H9 (cell line): ENCODE measurements around the gene ALLC. TPM values are rescaled to one million over a fixed set of nuclear protein-coding genes. Genes with fewer than 3 reads are reported as not detected.

Experiments
- DNase-seq: peaks from one replicate; pipeline ENCODE4 v3.0.0-alpha.2; 2017
- H2AFZ ChIP-seq: one replicate; pipeline ENCODE4 v1.6.1; 2013; ENCODE audit warnings: mild to moderate bottlenecking, low read length, control low read depth, moderate library complexity
- H2AK5ac ChIP-seq: 2 replicates; pipeline ENCODE4 v1.6.1; 2013; ENCODE audit warnings: low read length, control low read depth, mixed read lengths; ENCODE audit not compliant: insufficient read length
- H2BK120ac ChIP-seq: one replicate; pipeline ENCODE4 v1.6.1; 2013; ENCODE audit warnings: low read depth, mild to moderate bottlenecking, low read length, control low read depth, inconsistent platforms; ENCODE audit not compliant: poor library complexity, severe bottlenecking
- H2BK12ac ChIP-seq: 2 replicates; pipeline ENCODE4 v1.6.1; 2013; ENCODE audit warnings: low read length, control low read depth, mixed read lengths, low read depth; ENCODE audit not compliant: insufficient read length
- H2BK15ac ChIP-seq: 2 replicates; pipeline ENCODE4 v1.6.1; 2013; ENCODE audit warnings: low read depth, low read length, control low read depth
- H2BK20ac ChIP-seq: one replicate; pipeline ENCODE4 v1.6.1; 2013; ENCODE audit warnings: low read depth, mild to moderate bottlenecking, low read length, control low read depth, inconsistent platforms; ENCODE audit not compliant: poor library complexity, severe bottlenecking
- H2BK5ac ChIP-seq: 2 replicates; pipeline ENCODE4 v1.6.1; 2013; ENCODE audit warnings: low read length, control low read depth, mixed read lengths; ENCODE audit not compliant: insufficient read length
- H3K14ac ChIP-seq: 2 replicates; pipeline ENCODE4 v1.6.1; 2013; ENCODE audit warnings: low read length, control low read depth; ENCODE audit not compliant: insufficient read depth
- H3K18ac ChIP-seq: 2 replicates; pipeline ENCODE4 v1.6.1; 2013; ENCODE audit warnings: low read depth, mild to moderate bottlenecking, mixed read lengths, low read length, control low read depth; ENCODE audit not compliant: insufficient read length
- H3K23ac ChIP-seq: 2 replicates; pipeline ENCODE4 v1.6.1; 2013; ENCODE audit warnings: low read length, control low read depth, mixed read lengths, low read depth; ENCODE audit not compliant: insufficient read length
- H3K23me2 ChIP-seq: 2 replicates; pipeline ENCODE4 v1.6.1; 2013; ENCODE audit warnings: low read depth, mild to moderate bottlenecking, mixed read lengths, low read length, control low read depth; ENCODE audit not compliant: insufficient read length, poor library complexity, severe bottlenecking
- H3K27ac ChIP-seq: 2 replicates; pipeline ENCODE4 v1.5.1; 2013; ENCODE audit warnings: low read length, control low read depth, mixed read lengths, low read depth; ENCODE audit not compliant: insufficient read length
- H3K27me3 ChIP-seq: 2 replicates; pipeline ENCODE4 v1.6.1; 2013; ENCODE audit warnings: low read length, control low read depth, inconsistent platforms; ENCODE audit not compliant: insufficient read depth
- H3K4ac ChIP-seq: 2 replicates; pipeline ENCODE4 v1.6.1; 2013; ENCODE audit warnings: low read depth, mild to moderate bottlenecking, control low read depth, inconsistent platforms, low read length, moderate library complexity
- H3K4me1 ChIP-seq: 2 replicates; pipeline ENCODE4 v1.6.1; 2013; ENCODE audit warnings: low read length, control low read depth, inconsistent platforms; ENCODE audit not compliant: insufficient read depth
- H3K4me2 ChIP-seq: 2 replicates; pipeline ENCODE4 v1.6.1; 2013; ENCODE audit warnings: low read length, control low read depth, mixed read lengths; ENCODE audit not compliant: insufficient read length, insufficient read depth
- H3K56ac ChIP-seq: 2 replicates; pipeline ENCODE4 v1.6.1; 2013; ENCODE audit warnings: low read depth, mild to moderate bottlenecking, mixed read lengths, low read length, control low read depth; ENCODE audit not compliant: insufficient read length
- H3K79me1 ChIP-seq: 2 replicates; pipeline ENCODE4 v1.6.1; 2013; ENCODE audit warnings: low read depth, mild to moderate bottlenecking, moderate library complexity, low read length, control low read depth, inconsistent platforms; ENCODE audit not compliant: insufficient read depth, poor library complexity, severe bottlenecking
- H3K79me2 ChIP-seq: 2 replicates; pipeline ENCODE4 v1.6.1; 2013; ENCODE audit warnings: low read length, control low read depth, inconsistent platforms; ENCODE audit not compliant: insufficient read depth
- H3K9ac ChIP-seq: 2 replicates; pipeline ENCODE4 v1.6.1; 2013; ENCODE audit warnings: low read length, control low read depth, mixed read lengths; ENCODE audit not compliant: insufficient read length; ENCODE audit errors: extremely low read depth
- H3K9me3 ChIP-seq: one replicate; pipeline ENCODE4 v1.6.1; 2013; ENCODE audit warnings: low read depth, low read length, inconsistent platforms; ENCODE audit not compliant: control insufficient read depth
- H3T11ph ChIP-seq: one replicate; pipeline ENCODE4 v1.6.1; 2013; ENCODE audit warnings: mild to moderate bottlenecking, low read length, control low read depth, inconsistent platforms
- H4K20me1 ChIP-seq: one replicate; pipeline ENCODE4 v1.6.1; 2013; ENCODE audit not compliant: control insufficient read depth, insufficient read length, insufficient read depth
- H4K5ac ChIP-seq: 2 replicates; pipeline ENCODE4 v1.6.1; 2013; ENCODE audit warnings: low read depth, mild to moderate bottlenecking, mixed read lengths, low read length, control low read depth; ENCODE audit not compliant: insufficient read length
- H4K8ac ChIP-seq: replicated peaks from 2 replicates; pipeline ENCODE4 v1.6.1; 2013; ENCODE audit warnings: low read length, control low read depth, mixed read lengths, low read depth; ENCODE audit not compliant: insufficient read length
- H4K91ac ChIP-seq: 2 replicates; pipeline ENCODE4 v1.6.1; 2013; ENCODE audit warnings: low read depth, mild to moderate bottlenecking, moderate library complexity, mixed read lengths, low read length, control low read depth; ENCODE audit not compliant: insufficient read length
- H3K27ac Mint-ChIP-seq, 3 experiments: 2 replicates in 2 of 3; 3 replicates in 1 of 3; pipeline ENCODE4 v1.8.0; 2020 to 2021; ENCODE audit warnings: mixed read lengths in 3 of 3, mild to moderate bottlenecking in 1 of 3, moderate library complexity in 1 of 3
- H3K27me3 Mint-ChIP-seq: 2 replicates; pipeline ENCODE4 v1.8.0; 2021; ENCODE audit warnings: low read depth, mild to moderate bottlenecking, moderate library complexity, mixed read lengths
- H3K36me3 Mint-ChIP-seq, 3 experiments: 2 replicates in 2 of 3; 3 replicates in 1 of 3; pipeline ENCODE4 v1.8.0; 2020 to 2021; ENCODE audit warnings: low read depth in 3 of 3, mixed read lengths in 3 of 3; ENCODE audit not compliant: insufficient read depth in 1 of 3
- H3K4me1 Mint-ChIP-seq, 2 experiments: 2 replicates each; pipeline ENCODE4 v1.8.0; 2020; ENCODE audit warnings: mixed read lengths in 2 of 2
- H3K4me3 Mint-ChIP-seq, 2 experiments: 2 replicates in 1 of 2; 3 replicates in 1 of 2; pipeline ENCODE4 v1.8.0; 2020 to 2021; ENCODE audit warnings: mild to moderate bottlenecking in 2 of 2, mixed read lengths in 2 of 2, moderate library complexity in 1 of 2
- H3K9me3 Mint-ChIP-seq, 2 experiments: 2 replicates in 1 of 2; 3 replicates in 1 of 2; pipeline ENCODE4 v1.8.0; 2020; ENCODE audit warnings: mild to moderate bottlenecking in 2 of 2, mixed read lengths in 2 of 2, moderate library complexity in 1 of 2
- WGBS: extraction: QIAGEN DNeasy Blood & Tissue Kit; methylation state at CpG from one replicate; pipeline ENCODE4 v1.1.7; 2013; ENCODE audit warnings: missing lambda C conversion rate, low lambda C conversion rate, mixed read lengths; ENCODE audit not compliant: insufficient read length; ENCODE audit errors: extremely low coverage; 5-methylcytosine and 5-hydroxymethylcytosine counted together
- total RNA-seq: library from RNA; stranded (reverse); gene quantifications from 2 replicates; pipeline ENCODE4 v1.2.1, GENCODE V29; 2021
- TF ChIP-seq, protein P1 (sequence below): fragments of 200-600 bp; sonication (generic); conservative IDR thresholded peaks from 3 replicates; pipeline ENCODE4 v1.8.0; 2021; ENCODE audit warnings: antibody characterized with exemption, mild to moderate bottlenecking

The ALLC gene
- total RNA-seq, 1 experiment from 2014 or later, result not detected

DNA sequence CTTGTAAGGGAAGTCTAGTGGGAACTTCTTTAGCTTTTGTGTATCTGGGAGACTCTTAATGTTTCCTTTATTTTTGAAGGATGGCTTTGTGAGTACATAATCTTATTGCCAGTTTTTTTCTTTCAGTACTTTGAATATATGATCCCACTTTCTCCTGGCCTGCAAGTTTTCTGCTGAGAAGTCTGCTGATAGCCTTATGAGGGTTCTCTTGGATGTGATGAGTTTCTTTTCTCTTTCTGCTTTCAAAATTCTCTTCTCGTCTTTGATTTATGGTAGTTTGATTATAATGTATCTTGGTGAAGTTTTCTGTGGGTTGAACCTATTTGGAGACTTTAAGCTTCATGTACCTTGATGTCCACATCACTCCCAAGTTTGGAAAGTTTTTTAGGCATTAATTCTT lies 35.0 kb upstream of the ALLC start:
- H2BK120ac ChIP-seq, result no peak overlapping the region
- H3K27me3 Mint-ChIP-seq, result no peaks in the 10 kb centered on the region; the same call in none of the 2 replicates
- no peak overlapping the region for H3K27ac Mint-ChIP-seq
- no peak overlapping the region for H3K9ac ChIP-seq
- no peak overlapping the region for H3K27ac ChIP-seq
- no peaks in the 10 kb centered on the region for H3K27me3 ChIP-seq
- no peaks in the 10 kb centered on the region for H3K36me3 Mint-ChIP-seq
- no peak overlapping the region for H2BK15ac ChIP-seq
- peaks cover 12 to 16% of the 10 kb centered on the region in 2 experiments; a peak in 4 of 5 replicates for H3K9me3 Mint-ChIP-seq
- no peak overlapping the region for H3T11ph ChIP-seq
- H3K14ac ChIP-seq, result no peak overlapping the region
- H3K23ac ChIP-seq, result no peak overlapping the region
- H3K9me3 ChIP-seq, result no peaks in the 10 kb centered on the region
- H4K5ac ChIP-seq, result no peak overlapping the region
- H3K79me1 ChIP-seq, result no peaks in the 10 kb centered on the region
- DNase-seq, result no peak
- H2BK5ac ChIP-seq, result no peak overlapping the region
- no peaks in the 10 kb centered on the region for H3K4me1 ChIP-seq
- TF ChIP-seq, protein P1, sequence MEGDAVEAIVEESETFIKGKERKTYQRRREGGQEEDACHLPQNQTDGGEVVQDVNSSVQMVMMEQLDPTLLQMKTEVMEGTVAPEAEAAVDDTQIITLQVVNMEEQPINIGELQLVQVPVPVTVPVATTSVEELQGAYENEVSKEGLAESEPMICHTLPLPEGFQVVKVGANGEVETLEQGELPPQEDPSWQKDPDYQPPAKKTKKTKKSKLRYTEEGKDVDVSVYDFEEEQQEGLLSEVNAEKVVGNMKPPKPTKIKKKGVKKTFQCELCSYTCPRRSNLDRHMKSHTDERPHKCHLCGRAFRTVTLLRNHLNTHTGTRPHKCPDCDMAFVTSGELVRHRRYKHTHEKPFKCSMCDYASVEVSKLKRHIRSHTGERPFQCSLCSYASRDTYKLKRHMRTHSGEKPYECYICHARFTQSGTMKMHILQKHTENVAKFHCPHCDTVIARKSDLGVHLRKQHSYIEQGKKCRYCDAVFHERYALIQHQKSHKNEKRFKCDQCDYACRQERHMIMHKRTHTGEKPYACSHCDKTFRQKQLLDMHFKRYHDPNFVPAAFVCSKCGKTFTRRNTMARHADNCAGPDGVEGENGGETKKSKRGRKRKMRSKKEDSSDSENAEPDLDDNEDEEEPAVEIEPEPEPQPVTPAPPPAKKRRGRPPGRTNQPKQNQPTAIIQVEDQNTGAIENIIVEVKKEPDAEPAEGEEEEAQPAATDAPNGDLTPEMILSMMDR, result no peak
- no peak overlapping the region for H3K18ac ChIP-seq
- H3K4me3 Mint-ChIP-seq, result no peak overlapping the region
- H2BK12ac ChIP-seq, result no peak overlapping the region
- no peak overlapping the region for H3K4ac ChIP-seq
- H4K20me1 ChIP-seq, result no peaks in the 10 kb centered on the region
- no peak overlapping the region for H4K8ac ChIP-seq
- no peaks in the 10 kb centered on the region for H3K23me2 ChIP-seq
- H2AFZ ChIP-seq, result no peak overlapping the region
- no peak overlapping the region for H3K56ac ChIP-seq
- H2BK20ac ChIP-seq, result no peak overlapping the region
- H3K4me2 ChIP-seq, result no peak overlapping the region
- no peak overlapping the region for H4K91ac ChIP-seq
- no CpG with 5 or more reads among the region's 1 CpG for WGBS
- H3K4me1 Mint-ChIP-seq, result peaks cover 3 to 7% of the 10 kb centered on the region in 2 experiments; a peak in 2 of 4 replicates
- no peak overlapping the region for H2AK5ac ChIP-seq
- H3K79me2 ChIP-seq, result no peaks in the 10 kb centered on the region
